ENCODE data around the gene RSBN1.

- no peak for TF ChIP-seq TAF1 (IDR thresholded peaks at IDR 0.05; ENCODE audit: borderline replicate concordance, low read depth, low read length)
- no peak for TF ChIP-seq POLR2A (IDR thresholded peaks at IDR 0.05; ENCODE audit: low read depth, low read length)
- no peak for TF ChIP-seq POLR2AphosphoS5 (IDR thresholded peaks at IDR 0.05; ENCODE audit: low read depth, low read length)
These were observed 23.5 kb upstream of the RSBN1 start for GRCh38 chr1:113835686-113836290.
